Subcutaneous adipose tissue (tissue), 4 donors: ENCODE data around the gene MCOLN1. TPM values are rescaled to one million over a fixed set of nuclear protein-coding genes. Genes with fewer than 3 reads are reported as not detected.

ENCODE experiments used
- CTCF ChIP-seq: fragments of 450-650 bp; IDR thresholded peaks from one replicate; pipeline ENCODE4 v1.5.1; 2016; ENCODE audit warnings: low read depth, mild to moderate bottlenecking, control low read depth, antibody characterized with exemption, moderate library complexity
- total RNA-seq, 4 donors: library from RNA; depleted of rRNA; stranded (reverse); fragments of >200 nt; gene quantifications; one replicate each; pipeline ENCODE4 v1.1.0, GENCODE V29; 2016

The MCOLN1 gene
- total RNA-seq, 4 donors from 2014 or later: 28.6 to 50.8 (median 30.2) TPM

GRCh38 chr19:7549429-7550148 lies 27.2 kb downstream of the MCOLN1 start:
- no peak for TF ChIP-seq CTCF

GRCh38 chr19:7550169-7550770 lies 27.8 kb downstream of the MCOLN1 start:
- TF ChIP-seq CTCF: no peak

DNA sequence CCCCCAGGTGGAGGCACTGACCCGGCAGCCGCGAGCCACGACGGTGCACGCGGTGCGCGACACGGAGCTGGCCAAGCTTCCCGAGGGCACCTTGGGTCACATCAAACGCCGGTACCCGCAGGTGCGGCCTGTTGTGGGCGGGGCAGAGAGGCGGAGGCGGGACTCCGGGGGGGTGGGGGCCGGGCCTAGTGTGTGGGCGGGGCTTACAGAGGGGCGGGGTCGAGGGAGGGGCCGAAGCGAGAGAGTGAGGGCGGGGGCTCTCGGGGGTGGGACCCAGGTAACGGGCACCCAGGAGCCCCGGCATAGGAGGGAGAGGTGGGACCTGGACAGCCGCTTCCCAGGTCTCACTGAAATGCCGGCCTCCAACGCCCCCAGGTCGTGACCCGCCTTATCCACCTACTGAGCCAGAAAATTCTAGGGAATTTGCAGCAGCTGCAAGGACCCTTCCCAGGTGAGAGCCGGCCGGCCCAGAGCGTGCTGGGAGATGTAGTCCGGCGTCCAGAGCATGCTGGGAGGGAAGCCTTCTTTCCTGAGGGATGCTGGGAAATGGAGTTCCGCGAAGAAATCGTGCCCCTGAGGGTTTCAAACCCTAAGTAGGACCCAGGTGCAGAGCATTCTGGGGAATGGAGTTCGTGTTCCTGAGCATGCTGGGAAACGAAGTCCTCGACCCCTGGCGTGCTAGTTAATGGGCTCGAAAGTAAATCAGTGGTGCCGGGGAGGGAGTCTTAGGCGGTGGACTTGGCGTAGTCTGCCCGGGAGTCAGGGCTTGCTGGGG lies 28.8 kb downstream of the MCOLN1 start:
- no peak for TF ChIP-seq CTCF

DNA sequence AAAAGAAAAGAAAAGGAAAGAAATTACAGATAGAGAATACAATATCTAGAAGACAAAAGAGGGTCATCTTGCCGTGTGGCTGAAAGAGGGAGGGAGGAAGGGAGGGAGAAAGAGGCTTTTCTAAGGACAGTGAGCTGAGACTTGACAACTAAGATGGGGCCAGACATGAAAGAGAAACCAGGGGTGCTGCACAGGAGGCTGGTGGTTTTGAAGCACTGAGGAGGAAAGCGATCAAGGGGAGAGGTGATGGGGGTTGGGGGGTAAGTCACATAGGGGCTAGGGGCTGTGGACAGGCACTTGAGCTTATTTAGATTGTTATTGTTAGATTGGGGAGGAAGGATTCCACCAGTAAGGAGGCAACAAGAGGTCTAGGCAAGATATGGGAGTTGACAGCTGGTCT lies 30.4 kb downstream of the MCOLN1 start:
- no peak for TF ChIP-seq CTCF

- no peak for TF ChIP-seq CTCF
These were observed 32.1 kb downstream of the MCOLN1 start for GRCh38 chr19:7554565-7554964.

GRCh38 chr19:7554990-7555864 lies 32.8 kb downstream of the MCOLN1 start:
- TF ChIP-seq CTCF: no peak
